ENCODE measurements around the gene RAB12. TPM values are rescaled to one million over a fixed set of nuclear protein-coding genes. Genes with fewer than 3 reads are reported as not detected.

The RAB12 gene
- total RNA-seq, 1 donor from 2014 or later, result 25.2 TPM

GRCh38 chr18:8615397-8616027 is 6.3 kb downstream of the RAB12 start:
- H3K4me3 Mint-ChIP-seq, result peak overlapping the region; percentile 14
- TF ChIP-seq CTCF (conservative IDR thresholded peaks at IDR 0.05), result no peak
- H3K9me3 Mint-ChIP-seq, result peaks cover 1% of the 10 kb centered on the region
- DNase-seq (ENCODE audit: extremely low spot score, unreplicated experiment), result no peak
- peaks cover 16% of the 10 kb centered on the region for H3K36me3 Mint-ChIP-seq
- H3K27me3 Mint-ChIP-seq, result no peaks in the 10 kb centered on the region
- H3K27ac Mint-ChIP-seq, result peak overlapping the region; percentile 81
- peaks cover 50% of the 10 kb centered on the region for H3K4me1 Mint-ChIP-seq (ENCODE audit: unreplicated experiment)

GRCh38 chr18:8616028-8616401 is 6.8 kb downstream of the RAB12 start:
- no peak for DNase-seq (ENCODE audit: extremely low spot score, unreplicated experiment)
- H3K4me3 Mint-ChIP-seq, result peak overlapping the region; percentile 14
- peaks cover 5% of the 10 kb centered on the region for H3K9me3 Mint-ChIP-seq
- H3K27ac Mint-ChIP-seq, result peak overlapping the region; percentile 81
- peaks cover 20% of the 10 kb centered on the region for H3K36me3 Mint-ChIP-seq
- peaks cover 49% of the 10 kb centered on the region for H3K4me1 Mint-ChIP-seq (ENCODE audit: unreplicated experiment)
- TF ChIP-seq CTCF (conservative IDR thresholded peaks at IDR 0.05), result no peak
- H3K27me3 Mint-ChIP-seq, result no peaks in the 10 kb centered on the region

- no peaks in the 10 kb centered on the region for H3K27me3 Mint-ChIP-seq
- no peak for TF ChIP-seq CTCF (conservative IDR thresholded peaks at IDR 0.05)
- H3K27ac Mint-ChIP-seq, result no peak overlapping the region
- no peak overlapping the region for H3K4me3 Mint-ChIP-seq
- H3K4me1 Mint-ChIP-seq (ENCODE audit: unreplicated experiment), result peaks cover 36% of the 10 kb centered on the region
- H3K36me3 Mint-ChIP-seq, result peaks cover 30% of the 10 kb centered on the region
- peaks cover 17% of the 10 kb centered on the region for H3K9me3 Mint-ChIP-seq
- DNase-seq (ENCODE audit: extremely low spot score, unreplicated experiment), result no peak
These were observed 8.7 kb downstream of the RAB12 start for GRCh38 chr18:8617907-8618306.

GRCh38 chr18:8619041-8619440 is 9.8 kb downstream of the RAB12 start:
- Mint-ChIP-seq H3K27me3 (no peaks in the 10 kb centered on the region), H3K4me3 (no peak overlapping the region), H3K27ac (no peak overlapping the region), H3K36me3 (peaks cover 30% of the 10 kb centered on the region), H3K9me3 (peaks cover 17% of the 10 kb centered on the region), H3K4me1 (ENCODE audit: unreplicated experiment) (peaks cover 32% of the 10 kb centered on the region)
- DNase-seq (ENCODE audit: extremely low spot score, unreplicated experiment), result no peak
- TF ChIP-seq CTCF (conservative IDR thresholded peaks at IDR 0.05), result no peak

- no peaks in the 10 kb centered on the region for H3K27me3 Mint-ChIP-seq
- peaks cover 27% of the 10 kb centered on the region for H3K4me1 Mint-ChIP-seq (ENCODE audit: unreplicated experiment)
- DNase-seq (ENCODE audit: extremely low spot score, unreplicated experiment), result no peak
- peaks cover 17% of the 10 kb centered on the region for H3K9me3 Mint-ChIP-seq
- no peak overlapping the region for H3K27ac Mint-ChIP-seq
- peaks cover 30% of the 10 kb centered on the region for H3K36me3 Mint-ChIP-seq
- TF ChIP-seq CTCF (conservative IDR thresholded peaks at IDR 0.05), result no peak
- no peak overlapping the region for H3K4me3 Mint-ChIP-seq
These were observed 10.8 kb downstream of the RAB12 start for GRCh38 chr18:8619835-8620577.

Data from type B pancreatic cell (in vitro differentiated cells).